H9 (cell line): ENCODE data around the gene TRABD. TPM values are rescaled to one million over a fixed set of nuclear protein-coding genes. Genes with fewer than 3 reads are reported as not detected.

ENCODE experiments used
- DNase-seq: peaks from one replicate; pipeline ENCODE4 v3.0.0-alpha.2; 2017
- H2AFZ ChIP-seq: one replicate; pipeline ENCODE4 v1.6.1; 2013; ENCODE audit warnings: mild to moderate bottlenecking, low read length, control low read depth, moderate library complexity
- H2AK5ac ChIP-seq: 2 replicates; pipeline ENCODE4 v1.6.1; 2013; ENCODE audit warnings: low read length, control low read depth, mixed read lengths; ENCODE audit not compliant: insufficient read length
- H2BK120ac ChIP-seq: one replicate; pipeline ENCODE4 v1.6.1; 2013; ENCODE audit warnings: low read depth, mild to moderate bottlenecking, low read length, control low read depth, inconsistent platforms; ENCODE audit not compliant: poor library complexity, severe bottlenecking
- H2BK12ac ChIP-seq: 2 replicates; pipeline ENCODE4 v1.6.1; 2013; ENCODE audit warnings: low read length, control low read depth, mixed read lengths, low read depth; ENCODE audit not compliant: insufficient read length
- H2BK15ac ChIP-seq: 2 replicates; pipeline ENCODE4 v1.6.1; 2013; ENCODE audit warnings: low read depth, low read length, control low read depth
- H2BK20ac ChIP-seq: one replicate; pipeline ENCODE4 v1.6.1; 2013; ENCODE audit warnings: low read depth, mild to moderate bottlenecking, low read length, control low read depth, inconsistent platforms; ENCODE audit not compliant: poor library complexity, severe bottlenecking
- H2BK5ac ChIP-seq: 2 replicates; pipeline ENCODE4 v1.6.1; 2013; ENCODE audit warnings: low read length, control low read depth, mixed read lengths; ENCODE audit not compliant: insufficient read length
- H3K14ac ChIP-seq: 2 replicates; pipeline ENCODE4 v1.6.1; 2013; ENCODE audit warnings: low read length, control low read depth; ENCODE audit not compliant: insufficient read depth
- H3K18ac ChIP-seq: 2 replicates; pipeline ENCODE4 v1.6.1; 2013; ENCODE audit warnings: low read depth, mild to moderate bottlenecking, mixed read lengths, low read length, control low read depth; ENCODE audit not compliant: insufficient read length
- H3K23ac ChIP-seq: 2 replicates; pipeline ENCODE4 v1.6.1; 2013; ENCODE audit warnings: low read length, control low read depth, mixed read lengths, low read depth; ENCODE audit not compliant: insufficient read length
- H3K23me2 ChIP-seq: 2 replicates; pipeline ENCODE4 v1.6.1; 2013; ENCODE audit warnings: low read depth, mild to moderate bottlenecking, mixed read lengths, low read length, control low read depth; ENCODE audit not compliant: insufficient read length, poor library complexity, severe bottlenecking
- H3K27ac ChIP-seq: 2 replicates; pipeline ENCODE4 v1.5.1; 2013; ENCODE audit warnings: low read length, control low read depth, mixed read lengths, low read depth; ENCODE audit not compliant: insufficient read length
- H3K27me3 ChIP-seq: 2 replicates; pipeline ENCODE4 v1.6.1; 2013; ENCODE audit warnings: low read length, control low read depth, inconsistent platforms; ENCODE audit not compliant: insufficient read depth
- H3K4ac ChIP-seq: 2 replicates; pipeline ENCODE4 v1.6.1; 2013; ENCODE audit warnings: low read depth, mild to moderate bottlenecking, control low read depth, inconsistent platforms, low read length, moderate library complexity
- H3K4me1 ChIP-seq: 2 replicates; pipeline ENCODE4 v1.6.1; 2013; ENCODE audit warnings: low read length, control low read depth, inconsistent platforms; ENCODE audit not compliant: insufficient read depth
- H3K4me2 ChIP-seq: 2 replicates; pipeline ENCODE4 v1.6.1; 2013; ENCODE audit warnings: low read length, control low read depth, mixed read lengths; ENCODE audit not compliant: insufficient read length, insufficient read depth
- H3K56ac ChIP-seq: 2 replicates; pipeline ENCODE4 v1.6.1; 2013; ENCODE audit warnings: low read depth, mild to moderate bottlenecking, mixed read lengths, low read length, control low read depth; ENCODE audit not compliant: insufficient read length
- H3K79me1 ChIP-seq: 2 replicates; pipeline ENCODE4 v1.6.1; 2013; ENCODE audit warnings: low read depth, mild to moderate bottlenecking, moderate library complexity, low read length, control low read depth, inconsistent platforms; ENCODE audit not compliant: insufficient read depth, poor library complexity, severe bottlenecking
- H3K79me2 ChIP-seq: 2 replicates; pipeline ENCODE4 v1.6.1; 2013; ENCODE audit warnings: low read length, control low read depth, inconsistent platforms; ENCODE audit not compliant: insufficient read depth
- H3K9ac ChIP-seq: 2 replicates; pipeline ENCODE4 v1.6.1; 2013; ENCODE audit warnings: low read length, control low read depth, mixed read lengths; ENCODE audit not compliant: insufficient read length; ENCODE audit errors: extremely low read depth
- H3K9me3 ChIP-seq: one replicate; pipeline ENCODE4 v1.6.1; 2013; ENCODE audit warnings: low read depth, low read length, inconsistent platforms; ENCODE audit not compliant: control insufficient read depth
- H3T11ph ChIP-seq: one replicate; pipeline ENCODE4 v1.6.1; 2013; ENCODE audit warnings: mild to moderate bottlenecking, low read length, control low read depth, inconsistent platforms
- H4K20me1 ChIP-seq: one replicate; pipeline ENCODE4 v1.6.1; 2013; ENCODE audit not compliant: control insufficient read depth, insufficient read length, insufficient read depth
- H4K5ac ChIP-seq: 2 replicates; pipeline ENCODE4 v1.6.1; 2013; ENCODE audit warnings: low read depth, mild to moderate bottlenecking, mixed read lengths, low read length, control low read depth; ENCODE audit not compliant: insufficient read length
- H4K8ac ChIP-seq: replicated peaks from 2 replicates; pipeline ENCODE4 v1.6.1; 2013; ENCODE audit warnings: low read length, control low read depth, mixed read lengths, low read depth; ENCODE audit not compliant: insufficient read length
- H4K91ac ChIP-seq: 2 replicates; pipeline ENCODE4 v1.6.1; 2013; ENCODE audit warnings: low read depth, mild to moderate bottlenecking, moderate library complexity, mixed read lengths, low read length, control low read depth; ENCODE audit not compliant: insufficient read length
- H3K27ac Mint-ChIP-seq, 3 experiments: 2 replicates in 2 of 3; 3 replicates in 1 of 3; pipeline ENCODE4 v1.8.0; 2020 to 2021; ENCODE audit warnings: mixed read lengths in 3 of 3, mild to moderate bottlenecking in 1 of 3, moderate library complexity in 1 of 3
- H3K27me3 Mint-ChIP-seq: 2 replicates; pipeline ENCODE4 v1.8.0; 2021; ENCODE audit warnings: low read depth, mild to moderate bottlenecking, moderate library complexity, mixed read lengths
- H3K36me3 Mint-ChIP-seq, 3 experiments: 2 replicates in 2 of 3; 3 replicates in 1 of 3; pipeline ENCODE4 v1.8.0; 2020 to 2021; ENCODE audit warnings: low read depth in 3 of 3, mixed read lengths in 3 of 3; ENCODE audit not compliant: insufficient read depth in 1 of 3
- H3K4me1 Mint-ChIP-seq, 2 experiments: 2 replicates each; pipeline ENCODE4 v1.8.0; 2020; ENCODE audit warnings: mixed read lengths in 2 of 2
- H3K4me3 Mint-ChIP-seq, 2 experiments: 2 replicates in 1 of 2; 3 replicates in 1 of 2; pipeline ENCODE4 v1.8.0; 2020 to 2021; ENCODE audit warnings: mild to moderate bottlenecking in 2 of 2, mixed read lengths in 2 of 2, moderate library complexity in 1 of 2
- H3K9me3 Mint-ChIP-seq, 2 experiments: 2 replicates in 1 of 2; 3 replicates in 1 of 2; pipeline ENCODE4 v1.8.0; 2020; ENCODE audit warnings: mild to moderate bottlenecking in 2 of 2, mixed read lengths in 2 of 2, moderate library complexity in 1 of 2
- WGBS: extraction: QIAGEN DNeasy Blood & Tissue Kit; methylation state at CpG from one replicate; pipeline ENCODE4 v1.1.7; 2013; ENCODE audit warnings: missing lambda C conversion rate, low lambda C conversion rate, mixed read lengths; ENCODE audit not compliant: insufficient read length; ENCODE audit errors: extremely low coverage; 5-methylcytosine and 5-hydroxymethylcytosine counted together
- total RNA-seq: library from RNA; stranded (reverse); gene quantifications from 2 replicates; pipeline ENCODE4 v1.2.1, GENCODE V29; 2021
- TF ChIP-seq, protein P1 (sequence below): fragments of 200-600 bp; sonication (generic); conservative IDR thresholded peaks from 3 replicates; pipeline ENCODE4 v1.8.0; 2021; ENCODE audit warnings: antibody characterized with exemption, mild to moderate bottlenecking

Gene TRABD
- total RNA-seq, 1 experiment from 2014 or later = 47.8 TPM

DNA sequence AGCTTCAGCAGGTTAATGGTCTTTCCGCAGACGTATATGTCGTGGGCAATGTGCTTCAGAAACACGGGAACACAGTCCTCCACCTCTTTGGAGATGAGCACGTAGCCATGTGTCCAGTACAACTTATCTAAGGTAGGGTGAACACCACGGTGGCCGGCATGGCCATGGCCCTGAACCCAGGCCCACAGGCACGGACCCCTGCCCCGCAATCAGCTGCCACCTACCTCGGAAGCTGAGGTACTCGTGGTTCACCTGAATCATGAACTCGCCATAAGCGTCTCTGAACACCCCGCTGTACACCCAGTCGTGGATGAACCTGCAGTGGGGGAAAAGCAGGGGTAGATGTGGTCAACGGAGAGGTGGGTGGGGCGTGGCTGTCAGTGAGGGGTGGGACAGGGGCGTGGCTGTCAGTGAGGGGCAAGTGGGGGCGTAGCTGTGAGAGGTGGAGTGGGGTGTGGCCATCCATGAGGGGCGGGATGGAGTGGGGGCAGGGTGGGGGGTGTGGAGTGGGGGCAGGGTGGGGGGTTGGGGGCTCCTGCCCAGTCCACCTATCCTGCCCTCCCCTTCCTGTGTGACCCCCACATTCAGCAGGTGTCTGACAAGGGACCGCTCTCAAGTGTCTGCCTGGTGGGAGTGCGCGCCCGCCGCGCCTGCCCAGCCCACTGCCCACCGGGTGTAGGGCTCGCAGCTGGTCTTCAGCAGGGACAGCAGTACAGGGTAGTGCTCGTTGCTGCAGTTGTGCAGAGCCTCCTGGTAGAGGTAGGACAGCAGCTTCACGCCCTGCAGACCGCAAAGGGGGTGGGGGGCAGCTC lies 40.6 kb downstream of the TRABD start:
- H3T11ph ChIP-seq = no peak overlapping the region
- no peak overlapping the region for H3K4ac ChIP-seq
- H3K9me3 ChIP-seq = no peaks in the 10 kb centered on the region
- H3K9me3 Mint-ChIP-seq = peaks cover 0 to 2% of the 10 kb centered on the region in 2 experiments; a peak in 1 of 5 replicates
- H3K36me3 Mint-ChIP-seq = peaks cover 14 to 40% (median 26%) of the 10 kb centered on the region in 3 experiments
- WGBS = no CpG with 5 or more reads among the region's 31 CpGs
- no peak for DNase-seq
- H2BK20ac ChIP-seq = no peak overlapping the region
- H2BK120ac ChIP-seq = no peak overlapping the region
- H3K56ac ChIP-seq = no peak overlapping the region
- TF ChIP-seq, protein P1, sequence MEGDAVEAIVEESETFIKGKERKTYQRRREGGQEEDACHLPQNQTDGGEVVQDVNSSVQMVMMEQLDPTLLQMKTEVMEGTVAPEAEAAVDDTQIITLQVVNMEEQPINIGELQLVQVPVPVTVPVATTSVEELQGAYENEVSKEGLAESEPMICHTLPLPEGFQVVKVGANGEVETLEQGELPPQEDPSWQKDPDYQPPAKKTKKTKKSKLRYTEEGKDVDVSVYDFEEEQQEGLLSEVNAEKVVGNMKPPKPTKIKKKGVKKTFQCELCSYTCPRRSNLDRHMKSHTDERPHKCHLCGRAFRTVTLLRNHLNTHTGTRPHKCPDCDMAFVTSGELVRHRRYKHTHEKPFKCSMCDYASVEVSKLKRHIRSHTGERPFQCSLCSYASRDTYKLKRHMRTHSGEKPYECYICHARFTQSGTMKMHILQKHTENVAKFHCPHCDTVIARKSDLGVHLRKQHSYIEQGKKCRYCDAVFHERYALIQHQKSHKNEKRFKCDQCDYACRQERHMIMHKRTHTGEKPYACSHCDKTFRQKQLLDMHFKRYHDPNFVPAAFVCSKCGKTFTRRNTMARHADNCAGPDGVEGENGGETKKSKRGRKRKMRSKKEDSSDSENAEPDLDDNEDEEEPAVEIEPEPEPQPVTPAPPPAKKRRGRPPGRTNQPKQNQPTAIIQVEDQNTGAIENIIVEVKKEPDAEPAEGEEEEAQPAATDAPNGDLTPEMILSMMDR = no peak
- H4K91ac ChIP-seq = no peak overlapping the region
- no peaks in the 10 kb centered on the region for H3K27me3 Mint-ChIP-seq
- H3K23ac ChIP-seq = no peak overlapping the region
- H3K23me2 ChIP-seq = no peaks in the 10 kb centered on the region
- no peaks in the 10 kb centered on the region for H3K4me1 ChIP-seq
- no peak overlapping the region for H3K4me2 ChIP-seq
- H4K20me1 ChIP-seq = no peaks in the 10 kb centered on the region
- no peaks in the 10 kb centered on the region for H3K4me1 Mint-ChIP-seq
- no peaks in the 10 kb centered on the region for H3K27me3 ChIP-seq
- H2BK15ac ChIP-seq = no peak overlapping the region
- no peak overlapping the region for H4K8ac ChIP-seq
- H3K18ac ChIP-seq = no peak overlapping the region
- H3K27ac ChIP-seq = no peak overlapping the region
- H3K14ac ChIP-seq = no peak overlapping the region; the same call in 1 of the 2 replicates
- no peak overlapping the region for H2AK5ac ChIP-seq
- no peak overlapping the region for H3K9ac ChIP-seq
- H2AFZ ChIP-seq = no peak overlapping the region
- H2BK5ac ChIP-seq = no peak overlapping the region
- peak overlapping the region in 1 of 3 experiments; percentile 85; a peak in 1 of 7 replicates for H3K27ac Mint-ChIP-seq
- no peaks in the 10 kb centered on the region for H3K79me2 ChIP-seq
- no peaks in the 10 kb centered on the region for H3K79me1 ChIP-seq
- H2BK12ac ChIP-seq = no peak overlapping the region
- H3K4me3 Mint-ChIP-seq = no peak overlapping the region
- no peak overlapping the region for H4K5ac ChIP-seq
